HL-60 (cell line): ENCODE measurements around the gene SLC5A2.

ENCODE experiments used
- DNase-seq, 2 experiments: peaks; one replicate each; pipeline ENCODE4 v3.0.0-alpha.2; 2010 to 2020; ENCODE audit warnings: low read depth in 1 of 2, low spot score in 1 of 2
- H3K27ac ChIP-seq: fragments of 250-450 bp; sonication (Bioruptor Pico); replicated peaks from 2 replicates; pipeline ENCODE4 v1.5.1; 2020; ENCODE audit warnings: mild to moderate bottlenecking, moderate library complexity
- H3K27me3 ChIP-seq: fragments of 250-450 bp; sonication (Bioruptor Pico); 2 replicates; pipeline ENCODE4 v1.5.1; 2021; ENCODE audit warnings: mild to moderate bottlenecking, moderate library complexity; ENCODE audit not compliant: insufficient read depth, poor library complexity, severe bottlenecking
- H3K4me3 ChIP-seq: replicated peaks from 2 replicates; pipeline ENCODE4 v1.5.1; 2011; ENCODE audit warnings: mild to moderate bottlenecking, control low read depth, low read length; ENCODE audit not compliant: insufficient read depth
- GABPA ChIP-seq: IDR thresholded peaks from 2 replicates; pipeline ENCODE4 v1.6.1; 2012; ENCODE audit warnings: low read depth
- POLR2AphosphoS5 ChIP-seq: IDR thresholded peaks from 2 replicates; pipeline ENCODE4 v1.6.1; 2012; ENCODE audit warnings: low read depth
- SPI1 ChIP-seq: IDR thresholded peaks from 2 replicates; pipeline ENCODE4 v1.6.1; 2012; ENCODE audit warnings: low read depth, mild to moderate bottlenecking, borderline replicate concordance
- TF ChIP-seq, protein P1 (sequence below): IDR thresholded peaks from one replicate; pipeline ENCODE4 v1.5.1; 2011; ENCODE audit warnings: low read length, control low read depth, inconsistent platforms; ENCODE audit not compliant: insufficient read depth
- TF ChIP-seq, protein P2 (sequence below): IDR thresholded peaks from 2 replicates; pipeline ENCODE4 v1.6.1; 2012; ENCODE audit warnings: low read depth; ENCODE audit not compliant: insufficient replicate concordance

SLC5A2 gene

DNA sequence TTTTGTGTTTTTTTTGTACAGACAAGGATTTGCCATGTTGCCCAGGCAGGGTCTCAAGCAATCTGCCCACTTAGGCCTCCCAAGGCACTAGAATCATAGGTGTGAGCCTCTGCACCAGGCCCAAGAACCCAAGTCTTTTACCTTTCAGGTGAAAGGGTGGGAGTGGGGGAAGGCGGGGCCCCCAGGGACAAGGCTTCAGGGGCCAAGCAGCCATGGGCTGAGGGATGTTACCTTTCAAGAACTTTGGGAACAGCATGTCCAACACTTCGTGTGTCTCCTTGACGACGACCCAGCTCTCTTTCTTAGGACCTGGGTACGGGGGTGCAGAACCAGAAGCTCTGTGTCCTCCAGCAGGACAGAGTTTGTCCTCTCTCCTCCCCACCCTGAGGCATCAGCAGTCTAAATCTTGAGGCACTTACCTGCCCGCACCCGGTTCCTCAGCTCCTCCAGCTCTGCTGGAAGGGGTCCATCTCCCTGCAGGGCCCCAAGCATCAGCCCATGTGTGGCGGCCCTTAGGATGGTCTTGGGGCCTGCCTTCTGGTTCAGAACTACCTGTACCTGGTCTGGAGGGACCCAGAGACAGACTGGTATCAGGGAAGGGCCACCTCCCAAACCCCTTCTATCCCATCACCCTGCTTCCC is 9.0 kb downstream of the SLC5A2 start:
- no peak for DNase-seq
- TF ChIP-seq, protein P1, sequence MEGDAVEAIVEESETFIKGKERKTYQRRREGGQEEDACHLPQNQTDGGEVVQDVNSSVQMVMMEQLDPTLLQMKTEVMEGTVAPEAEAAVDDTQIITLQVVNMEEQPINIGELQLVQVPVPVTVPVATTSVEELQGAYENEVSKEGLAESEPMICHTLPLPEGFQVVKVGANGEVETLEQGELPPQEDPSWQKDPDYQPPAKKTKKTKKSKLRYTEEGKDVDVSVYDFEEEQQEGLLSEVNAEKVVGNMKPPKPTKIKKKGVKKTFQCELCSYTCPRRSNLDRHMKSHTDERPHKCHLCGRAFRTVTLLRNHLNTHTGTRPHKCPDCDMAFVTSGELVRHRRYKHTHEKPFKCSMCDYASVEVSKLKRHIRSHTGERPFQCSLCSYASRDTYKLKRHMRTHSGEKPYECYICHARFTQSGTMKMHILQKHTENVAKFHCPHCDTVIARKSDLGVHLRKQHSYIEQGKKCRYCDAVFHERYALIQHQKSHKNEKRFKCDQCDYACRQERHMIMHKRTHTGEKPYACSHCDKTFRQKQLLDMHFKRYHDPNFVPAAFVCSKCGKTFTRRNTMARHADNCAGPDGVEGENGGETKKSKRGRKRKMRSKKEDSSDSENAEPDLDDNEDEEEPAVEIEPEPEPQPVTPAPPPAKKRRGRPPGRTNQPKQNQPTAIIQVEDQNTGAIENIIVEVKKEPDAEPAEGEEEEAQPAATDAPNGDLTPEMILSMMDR, result no peak
- TF ChIP-seq POLR2AphosphoS5 (no peak), SPI1 (no peak), GABPA (no peak)
- TF ChIP-seq, protein P2, sequence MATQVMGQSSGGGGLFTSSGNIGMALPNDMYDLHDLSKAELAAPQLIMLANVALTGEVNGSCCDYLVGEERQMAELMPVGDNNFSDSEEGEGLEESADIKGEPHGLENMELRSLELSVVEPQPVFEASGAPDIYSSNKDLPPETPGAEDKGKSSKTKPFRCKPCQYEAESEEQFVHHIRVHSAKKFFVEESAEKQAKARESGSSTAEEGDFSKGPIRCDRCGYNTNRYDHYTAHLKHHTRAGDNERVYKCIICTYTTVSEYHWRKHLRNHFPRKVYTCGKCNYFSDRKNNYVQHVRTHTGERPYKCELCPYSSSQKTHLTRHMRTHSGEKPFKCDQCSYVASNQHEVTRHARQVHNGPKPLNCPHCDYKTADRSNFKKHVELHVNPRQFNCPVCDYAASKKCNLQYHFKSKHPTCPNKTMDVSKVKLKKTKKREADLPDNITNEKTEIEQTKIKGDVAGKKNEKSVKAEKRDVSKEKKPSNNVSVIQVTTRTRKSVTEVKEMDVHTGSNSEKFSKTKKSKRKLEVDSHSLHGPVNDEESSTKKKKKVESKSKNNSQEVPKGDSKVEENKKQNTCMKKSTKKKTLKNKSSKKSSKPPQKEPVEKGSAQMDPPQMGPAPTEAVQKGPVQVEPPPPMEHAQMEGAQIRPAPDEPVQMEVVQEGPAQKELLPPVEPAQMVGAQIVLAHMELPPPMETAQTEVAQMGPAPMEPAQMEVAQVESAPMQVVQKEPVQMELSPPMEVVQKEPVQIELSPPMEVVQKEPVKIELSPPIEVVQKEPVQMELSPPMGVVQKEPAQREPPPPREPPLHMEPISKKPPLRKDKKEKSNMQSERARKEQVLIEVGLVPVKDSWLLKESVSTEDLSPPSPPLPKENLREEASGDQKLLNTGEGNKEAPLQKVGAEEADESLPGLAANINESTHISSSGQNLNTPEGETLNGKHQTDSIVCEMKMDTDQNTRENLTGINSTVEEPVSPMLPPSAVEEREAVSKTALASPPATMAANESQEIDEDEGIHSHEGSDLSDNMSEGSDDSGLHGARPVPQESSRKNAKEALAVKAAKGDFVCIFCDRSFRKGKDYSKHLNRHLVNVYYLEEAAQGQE, result no peak
- no peak overlapping the region for H3K4me3 ChIP-seq

DNA sequence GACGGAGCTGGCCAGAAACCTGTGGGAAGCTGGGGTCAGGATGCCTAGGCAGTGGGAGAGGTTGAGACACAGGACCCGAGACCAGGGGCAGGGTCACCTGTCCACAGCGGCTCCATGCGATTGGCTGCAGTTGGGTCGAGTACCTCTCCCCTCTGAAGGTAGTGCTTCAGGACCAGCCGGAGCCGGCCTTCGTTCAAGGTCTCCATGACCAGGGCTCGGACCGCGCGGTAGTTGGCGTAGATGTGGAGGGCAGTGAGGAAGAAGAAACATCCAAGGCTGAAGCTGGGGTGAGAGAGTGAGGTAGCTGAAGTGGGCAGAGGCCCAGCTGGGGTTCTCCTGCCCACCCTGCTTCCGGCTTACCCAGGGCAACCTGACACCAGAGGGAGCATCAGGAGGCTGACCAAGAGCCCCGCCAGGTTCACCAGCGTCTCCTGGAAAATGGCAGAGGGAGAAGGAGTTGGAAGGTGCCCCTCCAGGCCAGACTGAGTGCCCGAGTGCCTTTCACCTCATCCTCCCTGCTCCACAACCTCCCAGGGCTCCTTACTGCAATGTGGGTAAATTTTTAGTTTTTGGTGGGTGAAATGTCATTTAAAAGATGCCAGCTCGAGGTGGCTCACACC is 10.7 kb downstream of the SLC5A2 start:
- TF ChIP-seq, protein P2, result no peak
- TF ChIP-seq SPI1 (no peak), POLR2AphosphoS5 (no peak), GABPA (no peak)
- TF ChIP-seq, protein P1, result no peak
- H3K27ac ChIP-seq, result no peak overlapping the region
- no peak overlapping the region for H3K4me3 ChIP-seq
- H3K27me3 ChIP-seq, result no peaks in the 10 kb centered on the region
- DNase-seq, result no peak

More for the DNA sequence above, 9.0 kb downstream of the SLC5A2 start:
- H3K27ac ChIP-seq, result no peak overlapping the region
- no peaks in the 10 kb centered on the region for H3K27me3 ChIP-seq

DNA sequence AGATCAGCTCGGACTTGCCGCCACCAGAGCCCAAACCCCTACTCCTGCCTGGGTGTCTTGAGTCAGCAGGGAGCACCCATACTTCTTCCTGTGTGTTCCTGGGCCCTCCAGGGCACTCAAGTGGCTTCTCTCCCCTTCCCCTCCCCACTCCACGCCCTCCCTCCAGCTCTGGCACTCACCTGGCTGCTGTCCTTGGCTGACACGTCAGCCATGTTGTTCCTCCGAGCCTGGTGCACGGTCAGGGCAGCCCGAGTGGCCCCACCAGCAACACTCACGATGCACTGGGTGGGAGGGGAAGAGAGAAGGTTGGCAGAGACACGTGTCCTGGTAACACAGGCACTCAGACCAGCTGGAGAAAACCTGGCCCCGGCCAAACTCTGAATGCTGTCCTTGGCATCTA is 13.7 kb downstream of the SLC5A2 start:
- no peak for DNase-seq
- no peak for TF ChIP-seq SPI1
- no peak for TF ChIP-seq POLR2AphosphoS5
- TF ChIP-seq GABPA, result no peak
- TF ChIP-seq, protein P1, result no peak
- TF ChIP-seq, protein P2, result no peak
- Histone ChIP-seq H3K27ac (no peak overlapping the region), H3K27me3 (no peaks in the 10 kb centered on the region), H3K4me3 (no peak overlapping the region)
